Common myeloid progenitor, CD34-positive (primary cell): Measurements from ENCODE around the gene OS9.

Experiments
- CTCF ChIA-PET: fragments of 350-600 bp; sonication (Branson Sonifier 250); formaldehyde crosslinking; loops from one replicate; lab custom pipeline; 2021; ENCODE audit warnings: antibody characterized with exemption; lab: Charles Lee
- POLR2A ChIA-PET: fragments of 350-600 bp; sonication (Branson Sonifier 250); formaldehyde crosslinking; loops from one replicate; lab custom pipeline; 2021; ENCODE audit warnings: antibody characterized with exemption; lab: Charles Lee
- DNase-seq, 3 donors: peaks; one replicate each; pipeline versions ENCODE4 v3.0.0 to v3.0.0-alpha.2; 2013
- H3K27ac ChIP-seq, 2 experiments: 1 replicate in 1 of 2; 2 replicates in 1 of 2; pipeline ENCODE4 v1.7.0; 2013; ENCODE audit warnings: inconsistent platforms in 2 of 2, low read length in 2 of 2, mild to moderate bottlenecking in 2 of 2, low read depth in 1 of 2, moderate library complexity in 1 of 2; ENCODE audit not compliant: severe bottlenecking in 2 of 2, insufficient read depth in 1 of 2, poor library complexity in 1 of 2
- H3K27me3 ChIP-seq, 5 experiments: replicated peaks in 2 of 5; 1 replicate in 3 of 5; 2 replicates in 2 of 5; pipeline versions ENCODE4 v1.6.1 to v1.7.0; 2013; ENCODE audit warnings: low read length in 4 of 5, mild to moderate bottlenecking in 2 of 5, moderate library complexity in 2 of 5, inconsistent platforms in 1 of 5; ENCODE audit not compliant: insufficient read depth in 5 of 5, control insufficient read depth in 4 of 5
- H3K36me3 ChIP-seq, 4 experiments: 1 replicate in 2 of 4; 2 replicates in 2 of 4; pipeline versions ENCODE4 v1.6.1 to v1.7.0; 2013; ENCODE audit warnings: low read length in 3 of 4, control low read depth in 1 of 4, mild to moderate bottlenecking in 1 of 4; ENCODE audit not compliant: control insufficient read depth in 4 of 4, insufficient read depth in 4 of 4
- H3K4me1 ChIP-seq, 4 experiments: 1 replicate in 3 of 4; 2 replicates in 1 of 4; pipeline versions ENCODE4 v1.6.1 to v1.7.1; 2013; ENCODE audit warnings: low read length in 3 of 4, mild to moderate bottlenecking in 3 of 4, control low read depth in 1 of 4, inconsistent platforms in 1 of 4, moderate library complexity in 1 of 4; ENCODE audit not compliant: control insufficient read depth in 4 of 4, insufficient read depth in 4 of 4; ENCODE audit errors: control extremely low read depth in 1 of 4
- H3K4me3 ChIP-seq, 7 experiments: 1 replicate in 4 of 7; 2 replicates in 3 of 7; pipeline versions ENCODE4 v1.5.1 to v1.7.0; 2013; ENCODE audit warnings: mild to moderate bottlenecking in 7 of 7, low read length in 6 of 7, moderate library complexity in 6 of 7, inconsistent platforms in 2 of 7, low read depth in 2 of 7, control low read depth in 1 of 7; ENCODE audit not compliant: insufficient read depth in 4 of 7, control insufficient read depth in 1 of 7; ENCODE audit errors: extremely low read depth in 1 of 7
- H3K9me3 ChIP-seq, 5 experiments: 1 replicate in 4 of 5; 2 replicates in 1 of 5; pipeline versions ENCODE4 v1.6.1 to v1.7.1; 2013; ENCODE audit warnings: low read length in 4 of 5, mild to moderate bottlenecking in 2 of 5, inconsistent platforms in 1 of 5, low read depth in 1 of 5, moderate library complexity in 1 of 5; ENCODE audit not compliant: control insufficient read depth in 4 of 5, insufficient read depth in 2 of 5; ENCODE audit errors: control extremely low read depth in 1 of 5
- WGBS: methylation state at CpG from one replicate; pipeline ENCODE4 v1.1.5; 2013; ENCODE audit not compliant: insufficient coverage; 5-methylcytosine and 5-hydroxymethylcytosine counted together

The OS9 gene

DNA sequence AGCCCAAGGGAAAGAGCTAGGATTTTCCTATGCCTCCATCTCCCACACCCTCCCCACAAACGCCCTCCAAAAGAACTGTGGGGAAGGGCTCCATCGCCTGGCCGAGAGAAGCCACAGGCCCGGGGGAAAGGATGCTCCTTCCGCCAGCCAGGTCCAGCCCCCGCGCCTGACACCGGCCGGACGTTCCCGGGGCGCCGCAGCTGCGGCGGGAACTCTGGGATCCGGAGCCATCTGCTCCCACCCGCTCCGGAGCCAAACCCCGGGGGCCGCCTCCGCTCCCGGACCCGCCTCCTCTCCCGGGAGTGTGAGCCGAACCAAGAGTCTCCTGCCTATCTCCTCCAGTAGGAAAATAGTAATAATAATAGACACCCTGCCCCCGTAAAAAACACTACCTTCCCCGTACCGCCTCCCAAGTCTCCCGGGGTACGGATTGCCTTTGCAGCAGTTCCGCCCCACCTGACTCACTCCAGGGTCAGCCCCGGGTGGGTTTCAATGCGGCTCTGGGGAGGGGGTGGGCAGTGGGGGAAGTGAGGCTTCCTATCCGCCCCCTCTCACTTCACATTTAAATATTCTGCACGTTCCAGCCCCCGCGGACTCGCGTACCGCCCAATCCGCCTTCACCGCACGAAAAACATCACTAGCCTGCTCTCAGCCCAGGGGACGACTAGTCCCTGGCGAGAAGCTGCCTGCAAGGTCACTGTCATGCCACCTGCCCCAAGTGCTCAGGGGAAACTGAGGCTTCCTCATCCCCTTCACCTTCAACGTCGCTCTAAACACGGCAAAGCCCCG, 42.2 kb downstream of the OS9 start:
- no peak for DNase-seq
- no peak overlapping the region for H3K4me3 ChIP-seq
- peaks cover 10 to 74% (median 48%) of the 10 kb centered on the region in 4 experiments for H3K36me3 ChIP-seq
- WGBS, result 92% methylated on average over 32 of the region's 49 CpGs
- CTCF ChIA-PET, result interaction anchor here (0.8 to 1.6 kb wide), 4 partner anchors 8 to 17 kb away, joined by 3 to 6 read pairs (median 4); partner anchors contain the start of gene TSPAN31
- no peak overlapping the region for H3K27ac ChIP-seq
- peaks cover 8 to 23% (median 22%) of the 10 kb centered on the region in 4 experiments for H3K4me1 ChIP-seq
- POLR2A ChIA-PET, result no interaction called here
- no peaks in the 10 kb centered on the region for H3K9me3 ChIP-seq
- no peaks in the 10 kb centered on the region for H3K27me3 ChIP-seq

DNA sequence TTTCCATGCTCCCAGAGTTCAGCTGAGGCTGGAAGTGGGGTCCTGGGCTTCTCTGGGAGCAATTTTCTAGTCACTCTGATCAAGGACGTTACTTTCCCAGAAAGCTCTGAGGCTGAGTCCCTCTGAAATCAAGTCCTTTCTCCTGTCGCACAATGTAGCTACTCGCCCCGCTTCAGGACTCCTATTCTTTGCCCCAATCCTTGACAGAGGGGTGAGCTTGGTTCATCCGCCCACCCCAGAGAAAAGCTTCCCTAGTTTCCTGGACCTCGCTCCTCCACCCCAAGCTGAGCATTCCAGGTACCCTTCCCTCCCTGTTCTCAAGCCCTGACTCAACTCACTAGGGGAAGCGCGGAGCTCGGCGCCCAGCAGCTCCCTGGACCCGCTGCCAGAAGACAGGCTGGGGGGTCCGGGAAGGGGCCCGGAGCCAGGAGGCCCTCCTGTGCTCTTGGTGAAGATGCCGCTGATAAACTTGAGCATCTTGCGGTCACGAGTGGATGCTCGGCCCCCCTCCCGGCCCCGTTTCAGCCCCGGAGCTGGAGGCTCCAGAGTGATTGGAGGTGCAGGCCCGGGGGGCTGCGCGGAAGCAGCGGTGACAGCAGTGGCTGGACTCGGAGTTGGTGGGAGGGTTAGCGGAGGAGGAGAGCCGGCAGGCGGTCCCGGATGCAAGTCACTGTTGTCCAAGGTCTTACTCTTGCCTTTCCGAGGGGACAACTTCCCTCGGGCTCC, 43.0 kb downstream of the OS9 start:
- Histone ChIP-seq H3K4me1 (peaks cover 15 to 31% (median 30%) of the 10 kb centered on the region in 4 experiments), H3K4me3 (no peak overlapping the region), H3K36me3 (peaks cover 10 to 66% (median 43%) of the 10 kb centered on the region in 4 experiments), H3K27me3 (no peaks in the 10 kb centered on the region), H3K9me3 (no peaks in the 10 kb centered on the region), H3K27ac (no peak overlapping the region)
- CTCF ChIA-PET, result interaction anchor here (1.6 kb wide), 1 partner anchor 11 kb away, joined by 6 read pairs; no protein-coding TSS in a partner anchor
- 94% methylated on average over 28 of the region's 31 CpGs for WGBS
- DNase-seq, result no peak
- POLR2A ChIA-PET, result no interaction called here

DNA sequence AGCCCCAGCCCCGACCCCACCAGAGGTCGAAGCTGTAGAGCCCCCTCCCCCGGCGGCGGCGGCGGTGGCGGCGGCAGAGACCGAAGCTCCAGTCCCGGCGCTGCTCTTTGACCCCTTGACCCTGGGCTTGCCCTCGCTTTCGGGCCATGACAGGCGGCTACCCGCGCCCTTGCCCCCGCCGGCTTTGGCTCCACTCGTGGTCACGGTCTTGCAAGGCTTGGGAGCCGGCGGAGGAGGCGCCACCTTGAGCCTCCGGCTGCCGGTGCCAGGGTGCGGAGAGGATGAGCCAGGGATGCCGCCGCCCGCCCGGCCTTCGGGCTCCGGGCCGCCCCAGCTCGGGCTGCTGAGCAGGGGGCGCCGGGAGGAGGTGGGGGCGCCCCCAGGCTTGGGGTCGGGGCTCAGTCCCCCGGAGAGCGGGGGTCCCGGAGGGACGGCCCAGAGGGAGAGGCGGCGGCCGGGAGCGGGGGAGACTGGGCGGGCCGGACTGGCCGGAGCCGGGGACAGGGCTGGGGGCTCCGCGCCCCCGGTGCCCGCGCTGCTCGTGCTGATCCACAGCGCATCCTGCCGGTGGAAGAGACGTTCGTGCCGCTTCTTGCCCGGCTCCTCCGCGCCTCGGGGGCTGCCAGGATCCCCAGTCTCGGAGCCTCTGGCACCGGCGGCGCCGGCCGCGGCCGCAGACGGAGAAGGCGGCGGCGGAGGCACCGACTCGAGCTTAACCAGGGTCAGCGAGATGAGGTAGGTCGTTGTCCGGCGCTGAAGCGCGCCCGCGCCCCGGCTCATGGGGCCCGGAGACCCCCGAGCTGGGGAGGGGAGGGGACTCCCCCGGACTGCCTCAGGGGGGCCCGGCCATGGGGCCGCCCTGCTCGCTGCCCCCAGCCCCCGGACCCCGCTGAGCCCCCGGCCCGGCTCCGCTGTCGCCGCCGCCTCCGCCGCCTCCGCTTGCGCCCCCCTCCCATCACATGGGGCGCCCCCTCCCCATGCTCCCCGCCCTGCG, 43.8 kb downstream of the OS9 start:
- no peak for DNase-seq
- WGBS, result 91% methylated on average over 80 of the region's 110 CpGs
- Histone ChIP-seq H3K27me3 (no peaks in the 10 kb centered on the region), H3K36me3 (peaks cover 6 to 58% (median 35%) of the 10 kb centered on the region in 4 experiments), H3K4me3 (no peak overlapping the region), H3K27ac (no peak overlapping the region), H3K4me1 (peaks cover 18 to 39% (median 37%) of the 10 kb centered on the region in 4 experiments), H3K9me3 (no peaks in the 10 kb centered on the region)
- ChIA-PET CTCF (interaction anchor here (1.0 to 3.1 kb wide), 3 partner anchors 10 to 13 kb away, joined by 3 to 10 read pairs (median 6); no protein-coding TSS in a partner anchor), POLR2A (no interaction called here)

DNA sequence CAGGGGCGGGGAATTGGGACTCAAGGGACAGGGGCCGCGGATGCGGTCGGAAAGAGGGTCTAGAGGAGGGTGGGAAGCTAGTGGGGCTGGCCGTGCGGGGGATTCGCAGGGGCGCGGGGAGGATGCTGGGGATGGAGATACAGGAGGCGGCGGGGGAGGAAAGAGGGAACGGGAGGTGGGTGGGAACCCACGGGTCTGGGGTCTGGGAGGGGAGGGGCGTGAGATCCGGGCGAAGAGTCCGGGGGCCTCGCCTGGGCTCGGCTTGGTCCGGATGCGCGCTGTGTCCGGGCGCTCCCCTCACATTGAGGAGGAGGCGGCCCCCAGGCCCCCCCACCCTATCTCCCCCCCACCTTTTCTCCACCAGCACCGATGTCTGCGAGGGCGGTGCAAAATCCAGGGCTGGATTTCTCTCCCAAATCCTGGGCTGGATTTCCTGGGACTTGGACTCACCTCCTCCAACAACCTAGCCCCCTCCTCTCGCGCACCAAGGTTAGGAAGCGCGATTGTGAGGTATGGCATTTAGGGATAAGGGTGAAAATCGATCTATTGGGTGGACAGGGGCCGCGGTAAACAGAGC, 44.8 kb downstream of the OS9 start, which contains the start of gene AGAP2:
Gene AGAP2, minus strand, starts transcription at position 82 of the 577 bp plus-strand sequence. CDS start 496 bp downstream, outside the sequence.
- peak within 1 kb of the TSS; percentile 78 to 85 for H3K27ac ChIP-seq
- peaks cover 18 to 42% (median 38%) of the 10 kb centered on the region in 4 experiments for H3K4me1 ChIP-seq
- DNase-seq, result peak in 1 of 3 donors; percentile 26
- H3K9me3 ChIP-seq, result no peaks in the 10 kb centered on the region
- H3K36me3 ChIP-seq, result peaks cover 3 to 48% (median 26%) of the 10 kb centered on the region in 4 experiments
- no peaks in the 10 kb centered on the region for H3K27me3 ChIP-seq
- ChIA-PET POLR2A (interaction anchor here (0.7 kb wide), 1 partner anchor 18 kb away, joined by 3 read pairs; no protein-coding TSS in a partner anchor), CTCF (interaction anchor here (1.0 to 3.1 kb wide), 4 partner anchors 12 to 18 kb away, joined by 3 to 10 read pairs (median 3); no protein-coding TSS in a partner anchor)
- peak within 1 kb of the TSS in 2 of 7 experiments; percentile 13 to 19 for H3K4me3 ChIP-seq
- WGBS, result 44% methylated on average over 14 of the region's 36 CpGs

DNA sequence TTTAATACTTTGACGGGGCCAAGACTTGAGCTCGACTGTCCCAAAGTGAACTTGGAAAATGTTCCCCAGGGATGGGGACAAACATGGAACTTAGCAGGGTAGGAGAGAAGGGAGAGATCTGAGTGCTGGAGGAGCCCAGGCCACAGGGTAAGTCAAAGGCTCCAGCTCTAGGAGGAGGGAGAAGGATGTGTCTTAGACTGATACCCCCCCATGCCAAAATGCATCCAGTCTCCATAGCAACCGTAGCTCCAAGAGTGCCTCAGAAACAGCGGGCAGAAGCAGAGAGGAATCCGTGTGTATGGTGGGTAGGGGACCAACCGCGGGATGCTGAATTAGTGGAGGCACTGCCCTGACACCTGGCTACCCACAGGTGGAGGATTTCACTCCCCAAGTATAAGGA, 45.5 kb downstream of the OS9 start:
- H3K27me3 ChIP-seq, result no peaks in the 10 kb centered on the region
- WGBS, result 71% methylated on average over 4 of the region's 7 CpGs
- peaks cover 18 to 48% (median 42%) of the 10 kb centered on the region in 4 experiments for H3K4me1 ChIP-seq
- DNase-seq, result peak in 1 of 3 donors; percentile 35
- no peaks in the 10 kb centered on the region for H3K9me3 ChIP-seq
- POLR2A ChIA-PET, result interaction anchor here (0.7 kb wide), 1 partner anchor 17 kb away, joined by 3 read pairs; no protein-coding TSS in a partner anchor
- peaks cover 2 to 42% (median 21%) of the 10 kb centered on the region in 4 experiments for H3K36me3 ChIP-seq
- CTCF ChIA-PET, result interaction anchor here (1.0 to 3.1 kb wide), 3 partner anchors 11 to 17 kb away, joined by 3 to 10 read pairs (median 3); no protein-coding TSS in a partner anchor
- H3K4me3 ChIP-seq, result peak overlapping the region in 1 of 7 experiments; percentile 13
- H3K27ac ChIP-seq, result peak overlapping the region; percentile 78 to 85
